Keratinocyte (primary cell): ENCODE results near the gene MON2. TPM values are rescaled to one million over a fixed set of nuclear protein-coding genes. Genes with fewer than 3 reads are reported as not detected.

Experiments
- DNase-seq: peaks from one replicate; pipeline ENCODE4 v3.0.0-alpha.2; 2011; ENCODE audit warnings: low read depth, missing footprints, low spot score
- FAIRE-seq: peaks from 2 replicates; lab custom pipeline; 2011; peaks lifted over from hg19 to GRCh38; lab: Jason Lieb, UNC
- H2AFZ ChIP-seq: 2 replicates; pipeline ENCODE4 v1.6.0; 2012; ENCODE audit warnings: low read length, control low read depth, inconsistent platforms; ENCODE audit not compliant: control insufficient read depth
- H3K27ac ChIP-seq: 2 replicates; pipeline ENCODE4 v1.5.1; 2011; ENCODE audit warnings: low read length; ENCODE audit not compliant: control insufficient read depth, insufficient read depth
- H3K27me3 ChIP-seq: 3 replicates; pipeline ENCODE4 v1.6.0; 2011; ENCODE audit warnings: low read length; ENCODE audit not compliant: control insufficient read depth, insufficient read depth; ENCODE audit errors: extremely low read depth
- H3K36me3 ChIP-seq, 2 experiments: 2 replicates in 1 of 2; 3 replicates in 1 of 2; pipeline ENCODE4 v1.5.1; 2011; ENCODE audit warnings: low read length in 2 of 2, mild to moderate bottlenecking in 1 of 2; ENCODE audit not compliant: control insufficient read depth in 2 of 2, insufficient read depth in 2 of 2; ENCODE audit errors: extremely low read depth in 1 of 2
- H3K4me1 ChIP-seq: 3 replicates; pipeline ENCODE4 v1.5.1; 2011; ENCODE audit warnings: low read length; ENCODE audit not compliant: control insufficient read depth, insufficient read depth; ENCODE audit errors: extremely low read depth
- H3K4me2 ChIP-seq: 3 replicates; pipeline ENCODE4 v1.6.0; 2011; ENCODE audit warnings: low read depth, low read length; ENCODE audit not compliant: control insufficient read depth, insufficient read depth; ENCODE audit errors: extremely low read depth
- H3K4me3 ChIP-seq, 3 experiments: fragments of 200-600 bp in 1 of 3; sonication (generic) in 1 of 3; 2 replicates in 2 of 3; 3 replicates in 1 of 3; pipeline ENCODE4 v1.5.1; 2011 to 2016; ENCODE audit warnings: low read length in 3 of 3, mild to moderate bottlenecking in 3 of 3, control low read depth in 2 of 3, inconsistent platforms in 1 of 3, low read depth in 1 of 3, mixed read lengths in 1 of 3, mixed run types in 1 of 3, moderate library complexity in 1 of 3; ENCODE audit not compliant: control insufficient read depth in 2 of 3, insufficient read depth in 2 of 3; ENCODE audit errors: extremely low read depth in 1 of 3
- H3K79me2 ChIP-seq: 2 replicates; pipeline ENCODE4 v1.6.0; 2012; ENCODE audit warnings: low read length; ENCODE audit not compliant: control insufficient read depth, insufficient read depth
- H3K9ac ChIP-seq: 3 replicates; pipeline ENCODE4 v1.6.0; 2011; ENCODE audit warnings: low read length; ENCODE audit not compliant: control insufficient read depth, insufficient read depth; ENCODE audit errors: extremely low read depth
- H3K9me1 ChIP-seq: 3 replicates; pipeline ENCODE4 v1.6.0; 2011; ENCODE audit warnings: low read length; ENCODE audit not compliant: control insufficient read depth, insufficient read depth; ENCODE audit errors: extremely low read depth
- H3K9me3 ChIP-seq: 2 replicates; pipeline ENCODE4 v1.5.1; 2012; ENCODE audit warnings: low read depth, low read length; ENCODE audit not compliant: control insufficient read depth
- H4K20me1 ChIP-seq: 3 replicates; pipeline ENCODE4 v1.6.0; 2011; ENCODE audit warnings: low read length; ENCODE audit not compliant: control insufficient read depth, insufficient read depth; ENCODE audit errors: extremely low read depth
- EZH2 ChIP-seq: IDR thresholded peaks from one replicate; pipeline ENCODE4 v1.6.1; 2012; ENCODE audit warnings: inconsistent platforms, mild to moderate bottlenecking, low read length, moderate library complexity
- dilution Hi-C: fragments of 300-500 bp; cut with MboI; formaldehyde crosslinking; loops from one replicate; pipeline ENCODE4 v1.7.0; 2020; ENCODE audit warnings: low sequenced_read_pairs; ENCODE audit not compliant: extremely low pct_ligation_motif_present
- polyA plus RNA-seq, 5 experiments: library from polyadenylated mRNA; depleted of rRNA in 3 of 5; stranded (reverse) in 3 of 5; stranded (forward) in 1 of 5; unstranded in 1 of 5; fragments of >200 nt; gene quantifications; 1 replicate in 1 of 5; 2 replicates in 3 of 5; 3 replicates in 1 of 5; pipeline versions ENCODE4 v1.2.1 to v1.2.3, GENCODE V29; 2011 to 2012; ENCODE audit warnings: missing spikeins in 2 of 5, low read depth in 1 of 5, low replicate concordance in 1 of 5
- TF ChIP-seq, protein P1 (sequence below), 3 experiments: IDR thresholded peaks in 1 of 3; conservative IDR thresholded peaks in 1 of 3; optimal IDR thresholded peaks in 1 of 3; 2 replicates in 2 of 3; 3 replicates in 1 of 3; pipeline versions ENCODE3 to v1.5.1; 2011; ENCODE audit warnings: low read length in 3 of 3, mild to moderate bottlenecking in 3 of 3, moderate library complexity in 2 of 3, control low read depth in 1 of 3, inconsistent platforms in 1 of 3; ENCODE audit not compliant: insufficient read depth in 2 of 3; ENCODE audit errors: extremely low read depth in 1 of 3

The MON2 gene
- polyA plus RNA-seq, 1 donor (not counting 4 experiments of a cell fraction or from before 2014, with no cell fraction given), result 18.5 TPM

GRCh38 chr12:62471734-62472133 lies 5.1 kb downstream of the MON2 start:
- no peaks in the 10 kb centered on the region for H3K9me1 ChIP-seq
- H3K27me3 ChIP-seq, result no peaks in the 10 kb centered on the region
- no peak for FAIRE-seq
- H3K27ac ChIP-seq, result no peak overlapping the region
- peaks cover 0 to 3% of the 10 kb centered on the region in 2 experiments for H3K36me3 ChIP-seq
- H3K4me3 ChIP-seq, result no peak overlapping the region
- TF ChIP-seq, protein P1, sequence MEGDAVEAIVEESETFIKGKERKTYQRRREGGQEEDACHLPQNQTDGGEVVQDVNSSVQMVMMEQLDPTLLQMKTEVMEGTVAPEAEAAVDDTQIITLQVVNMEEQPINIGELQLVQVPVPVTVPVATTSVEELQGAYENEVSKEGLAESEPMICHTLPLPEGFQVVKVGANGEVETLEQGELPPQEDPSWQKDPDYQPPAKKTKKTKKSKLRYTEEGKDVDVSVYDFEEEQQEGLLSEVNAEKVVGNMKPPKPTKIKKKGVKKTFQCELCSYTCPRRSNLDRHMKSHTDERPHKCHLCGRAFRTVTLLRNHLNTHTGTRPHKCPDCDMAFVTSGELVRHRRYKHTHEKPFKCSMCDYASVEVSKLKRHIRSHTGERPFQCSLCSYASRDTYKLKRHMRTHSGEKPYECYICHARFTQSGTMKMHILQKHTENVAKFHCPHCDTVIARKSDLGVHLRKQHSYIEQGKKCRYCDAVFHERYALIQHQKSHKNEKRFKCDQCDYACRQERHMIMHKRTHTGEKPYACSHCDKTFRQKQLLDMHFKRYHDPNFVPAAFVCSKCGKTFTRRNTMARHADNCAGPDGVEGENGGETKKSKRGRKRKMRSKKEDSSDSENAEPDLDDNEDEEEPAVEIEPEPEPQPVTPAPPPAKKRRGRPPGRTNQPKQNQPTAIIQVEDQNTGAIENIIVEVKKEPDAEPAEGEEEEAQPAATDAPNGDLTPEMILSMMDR (optimal IDR thresholded peaks at IDR 0.05 in 1 of 3, IDR thresholded peaks at IDR 0.05 in 1 of 3, conservative IDR thresholded peaks at IDR 0.05 in 1 of 3; ENCODE audit: extremely low read depth in 1 of 3, insufficient read depth in 2 of 3, low read length in 3 of 3), result no peak
- no peak for TF ChIP-seq EZH2
- dilution Hi-C loops, result no loop called here
- DNase-seq, result no peak
- no peak overlapping the region for H3K4me2 ChIP-seq
- peaks cover 11% of the 10 kb centered on the region for H3K4me1 ChIP-seq
- H2AFZ ChIP-seq, result no peak overlapping the region
- H3K9me3 ChIP-seq, result no peaks in the 10 kb centered on the region
- H4K20me1 ChIP-seq, result no peaks in the 10 kb centered on the region
- no peak overlapping the region for H3K9ac ChIP-seq
- H3K79me2 ChIP-seq, result peaks cover 80% of the 10 kb centered on the region

DNA sequence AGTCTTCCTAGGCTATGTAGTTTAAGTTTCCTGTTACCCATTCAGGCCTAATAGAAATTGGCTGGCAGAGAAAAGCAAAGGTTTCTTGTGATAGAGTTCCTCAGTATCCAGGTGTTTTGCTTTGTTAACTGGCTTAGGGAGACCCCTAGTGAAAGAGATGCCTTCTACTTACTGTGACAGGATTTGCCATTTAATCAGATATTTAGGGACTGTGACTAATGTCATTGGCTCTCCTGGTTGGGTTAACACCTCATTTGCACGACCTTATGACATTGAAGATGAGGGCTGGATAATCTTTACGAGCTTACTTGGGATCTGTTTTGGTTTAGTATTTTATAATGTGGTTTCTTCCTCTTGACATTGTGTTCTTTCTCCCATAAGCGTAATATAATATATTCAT lies 5.8 kb downstream of the MON2 start:
- dilution Hi-C loops, result no loop called here
- H4K20me1 ChIP-seq, result no peaks in the 10 kb centered on the region
- no peak for FAIRE-seq

More for the DNA sequence above, 5.8 kb downstream of the MON2 start:
- H3K27me3 ChIP-seq, result no peaks in the 10 kb centered on the region
- no peak overlapping the region for H3K27ac ChIP-seq
- no peak overlapping the region for H3K9ac ChIP-seq
- peaks cover 0 to 3% of the 10 kb centered on the region in 2 experiments for H3K36me3 ChIP-seq
- no peaks in the 10 kb centered on the region for H3K9me3 ChIP-seq
- H3K4me3 ChIP-seq, result no peak overlapping the region
- H3K4me2 ChIP-seq, result no peak overlapping the region
- no peak for DNase-seq
- H3K79me2 ChIP-seq, result peaks cover 80% of the 10 kb centered on the region
- H3K4me1 ChIP-seq, result peaks cover 11% of the 10 kb centered on the region
- TF ChIP-seq, protein P1 (optimal IDR thresholded peaks at IDR 0.05 in 1 of 3, IDR thresholded peaks at IDR 0.05 in 1 of 3, conservative IDR thresholded peaks at IDR 0.05 in 1 of 3; ENCODE audit: extremely low read depth in 1 of 3, insufficient read depth in 2 of 3, low read length in 3 of 3), result no peak
- no peak for TF ChIP-seq EZH2
- H2AFZ ChIP-seq, result no peak overlapping the region
- H3K9me1 ChIP-seq, result no peaks in the 10 kb centered on the region
